Fibroblast of the aortic adventitia (primary cell): ENCODE data around the gene SLC22A31. TPM values are rescaled to one million over a fixed set of nuclear protein-coding genes. Genes with fewer than 3 reads are reported as not detected.
A peak's percentile ranks its signal among the peaks of the same experiment; 100 is the strongest.

Source experiments
- DNase-seq: peaks from one replicate; pipeline ENCODE4 v3.0.0-alpha.2; 2010; ENCODE audit warnings: low read depth
- H3K4me3 ChIP-seq: 2 replicates; pipeline ENCODE4 v1.5.1; 2011; ENCODE audit warnings: low read depth, mild to moderate bottlenecking, control low read depth, low read length, moderate library complexity
- total RNA-seq: library from RNA; depleted of rRNA; stranded (reverse); fragments of >200 nt; gene quantifications from 2 replicates; pipeline ENCODE4 v1.2.3, GENCODE V29; 2012; ENCODE audit warnings: low replicate concordance
- TF ChIP-seq, protein P1 (sequence below): IDR thresholded peaks from 2 replicates; pipeline ENCODE4 v1.5.1; 2011; ENCODE audit warnings: mild to moderate bottlenecking, low read length, control low read depth, inconsistent platforms; ENCODE audit not compliant: insufficient read depth

Gene SLC22A31
- total RNA-seq, 1 donor = not detected

DNA sequence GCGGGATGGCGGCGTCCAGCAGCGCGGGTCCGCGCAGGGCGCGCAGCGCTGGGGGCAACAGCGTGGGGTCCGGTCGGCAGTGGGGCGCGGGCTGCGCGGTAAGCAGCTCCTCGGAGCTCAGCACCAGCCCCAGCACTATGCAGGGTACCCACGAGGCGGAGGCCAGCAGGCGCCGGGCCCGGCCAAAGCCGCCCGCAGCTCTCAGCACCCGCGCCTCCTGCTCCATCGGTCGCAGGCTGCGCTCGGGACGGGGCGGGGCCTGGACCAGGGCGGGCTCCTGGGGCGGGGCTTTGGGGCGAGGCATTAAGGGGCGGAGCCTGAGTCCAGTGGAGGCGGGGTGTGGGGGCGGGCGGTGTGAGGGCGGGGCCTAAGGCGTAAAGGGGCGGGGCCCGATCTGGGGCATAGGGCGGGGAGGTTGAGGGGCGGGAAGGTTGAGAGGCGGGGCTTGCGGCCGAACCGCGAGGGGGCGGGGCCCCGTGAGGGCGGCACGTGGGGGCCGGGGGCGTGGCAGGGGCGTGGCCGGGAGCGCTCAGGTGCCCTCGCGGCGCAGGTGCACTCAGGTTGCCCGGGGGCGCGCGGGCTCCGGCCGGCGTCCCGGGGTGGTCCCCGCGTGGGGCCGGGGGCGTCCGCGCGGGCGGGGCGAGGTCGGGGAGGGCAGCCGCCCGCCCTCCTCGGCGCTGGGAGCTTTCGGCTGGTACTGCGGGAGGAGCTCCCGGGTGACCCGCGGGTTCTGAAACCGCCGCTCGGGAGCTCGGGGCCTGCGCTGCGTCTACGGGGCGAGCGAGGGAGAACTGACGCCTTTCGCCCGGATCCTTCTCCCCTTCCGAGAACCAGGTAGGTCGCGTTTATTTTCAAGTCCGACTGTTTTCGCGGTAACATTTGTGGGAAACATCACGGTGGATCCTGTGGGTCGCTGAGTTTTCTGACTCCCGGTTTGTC, 1.4 kb upstream of the SLC22A31 start:
- peak overlapping the region; percentile 54 for H3K4me3 ChIP-seq
- TF ChIP-seq, protein P1, sequence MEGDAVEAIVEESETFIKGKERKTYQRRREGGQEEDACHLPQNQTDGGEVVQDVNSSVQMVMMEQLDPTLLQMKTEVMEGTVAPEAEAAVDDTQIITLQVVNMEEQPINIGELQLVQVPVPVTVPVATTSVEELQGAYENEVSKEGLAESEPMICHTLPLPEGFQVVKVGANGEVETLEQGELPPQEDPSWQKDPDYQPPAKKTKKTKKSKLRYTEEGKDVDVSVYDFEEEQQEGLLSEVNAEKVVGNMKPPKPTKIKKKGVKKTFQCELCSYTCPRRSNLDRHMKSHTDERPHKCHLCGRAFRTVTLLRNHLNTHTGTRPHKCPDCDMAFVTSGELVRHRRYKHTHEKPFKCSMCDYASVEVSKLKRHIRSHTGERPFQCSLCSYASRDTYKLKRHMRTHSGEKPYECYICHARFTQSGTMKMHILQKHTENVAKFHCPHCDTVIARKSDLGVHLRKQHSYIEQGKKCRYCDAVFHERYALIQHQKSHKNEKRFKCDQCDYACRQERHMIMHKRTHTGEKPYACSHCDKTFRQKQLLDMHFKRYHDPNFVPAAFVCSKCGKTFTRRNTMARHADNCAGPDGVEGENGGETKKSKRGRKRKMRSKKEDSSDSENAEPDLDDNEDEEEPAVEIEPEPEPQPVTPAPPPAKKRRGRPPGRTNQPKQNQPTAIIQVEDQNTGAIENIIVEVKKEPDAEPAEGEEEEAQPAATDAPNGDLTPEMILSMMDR = no peak
- peak; percentile 52 for DNase-seq

- no peak for DNase-seq
- no peak overlapping the region for H3K4me3 ChIP-seq
- TF ChIP-seq, protein P1 = no peak
These were observed 594 bp upstream of the SLC22A31 start for GRCh38 chr16:89200850-89201411.

DNA sequence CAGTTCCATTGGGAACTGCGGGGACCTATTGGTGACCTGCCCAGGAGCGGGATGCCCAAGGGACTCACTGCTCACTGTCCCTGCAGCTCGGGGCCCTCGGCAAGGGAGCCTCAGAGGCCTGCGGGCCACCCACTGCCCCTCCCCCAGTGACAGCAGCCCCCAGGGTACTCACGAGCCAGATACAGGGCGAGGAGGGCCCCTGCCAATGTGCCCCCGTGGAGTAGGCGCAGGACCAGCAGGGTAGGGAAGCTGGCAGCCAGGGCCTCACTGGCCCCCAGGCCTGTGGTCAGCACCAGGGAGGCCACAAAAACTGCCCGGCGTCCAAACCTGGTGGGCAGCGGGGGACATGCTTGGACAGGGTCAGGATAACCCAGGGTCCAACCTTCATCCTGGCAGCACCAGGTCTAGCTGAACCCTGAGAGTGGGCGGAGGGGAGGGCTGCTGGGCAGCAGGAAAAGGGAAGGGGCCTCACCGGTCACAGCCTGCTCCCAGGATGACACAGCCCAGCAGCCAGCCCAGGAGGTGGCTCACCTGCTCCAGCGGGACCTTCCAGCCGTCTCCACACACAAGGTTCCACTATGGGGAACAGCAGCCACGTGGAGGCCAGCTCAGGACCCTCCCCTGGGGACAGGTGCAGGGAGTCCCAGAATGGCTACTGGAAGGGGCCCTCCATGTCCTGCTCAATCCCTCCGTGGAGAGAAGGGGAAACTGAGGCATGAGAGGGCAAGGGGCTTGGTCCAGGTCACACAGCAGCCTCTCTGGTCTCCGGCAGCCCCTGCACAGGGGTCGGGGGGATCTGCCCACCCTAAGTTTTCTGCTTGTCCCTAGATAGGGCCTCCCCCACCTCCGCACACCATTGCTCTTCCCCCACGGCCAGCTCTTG, 855 bp downstream of the SLC22A31 start:
- no peak overlapping the region for H3K4me3 ChIP-seq
- TF ChIP-seq, protein P1 = no peak
- no peak for DNase-seq

DNA sequence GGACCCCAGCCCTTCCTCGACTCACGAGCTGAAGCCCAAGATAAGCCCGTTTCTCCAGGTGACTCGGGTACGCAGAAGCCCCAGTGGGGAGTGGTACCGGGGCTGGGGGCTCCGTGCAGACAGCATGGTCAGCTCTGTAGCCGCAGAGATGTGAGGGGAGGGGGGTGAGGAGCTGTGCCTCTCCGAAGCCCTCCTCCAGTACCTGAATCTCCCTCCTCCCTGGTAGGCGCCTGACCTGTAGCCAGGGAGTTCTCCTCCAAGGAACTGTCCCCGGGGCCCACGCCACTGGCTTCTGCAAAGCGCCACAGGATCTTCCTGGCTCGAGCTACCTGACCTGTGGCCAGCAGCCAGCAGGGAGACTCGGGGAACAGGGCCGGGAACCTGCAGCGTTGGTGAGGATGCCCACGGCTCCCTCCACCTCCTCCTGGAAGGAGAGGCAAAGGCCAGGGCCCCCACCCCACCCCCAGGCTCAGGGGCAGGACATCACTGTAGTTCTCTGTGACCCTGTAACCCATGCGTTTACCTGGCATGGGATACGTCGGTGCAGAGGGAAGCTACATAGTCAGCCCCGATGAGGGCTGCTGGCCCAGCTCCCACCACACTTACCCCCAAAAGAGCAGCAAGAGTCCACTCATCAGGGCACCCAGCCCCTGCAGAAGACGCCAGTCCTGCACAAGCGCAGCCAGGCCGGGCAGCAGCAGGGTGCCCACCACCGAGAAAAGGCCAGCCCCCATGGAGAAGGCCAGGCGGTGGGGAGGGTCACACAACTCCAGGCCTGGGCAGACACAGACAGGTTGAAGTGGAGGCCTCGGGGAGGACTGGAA, 1.7 kb downstream of the SLC22A31 start:
- TF ChIP-seq, protein P1 = no peak
- no peak for DNase-seq
- H3K4me3 ChIP-seq = no peak overlapping the region

- TF ChIP-seq, protein P1 = no peak
- H3K4me3 ChIP-seq = no peak overlapping the region
- no peak for DNase-seq
These were observed 2.5 kb downstream of the SLC22A31 start for GRCh38 chr16:89197633-89198416.
